Panc1 (cell line): Measurements from ENCODE around the gene TRPM6. TPM values are rescaled to one million over a fixed set of nuclear protein-coding genes. Genes with fewer than 3 reads are reported as not detected.
"Not testable (repeated sequence)": the region's sequence is repeated elsewhere in the genome, so short reads cannot be mapped to it uniquely, and the experiment has no call there.

ENCODE experiments used
- ATAC-seq: fragments of 200-7000 bp; cut with Tn5 transposase; 2 replicates; pipeline ENCODE4 v1.9.1; 2020; ENCODE audit warnings: mild to moderate bottlenecking, moderate library complexity
- BruUV-seq: library from RNA; stranded (reverse); fragments of 400-500 nt; replicated peaks from 2 replicates; lab custom pipeline; 2021; lab: Mats Ljungman, UMichigan
- CTCF ChIA-PET: fragments of 300-600 bp; sonication (Branson Sonifier 250); formaldehyde crosslinking; loops from one replicate; lab custom pipeline; 2022; ENCODE audit warnings: antibody characterized with exemption; lab: Charles Lee
- POLR2A ChIA-PET: fragments of 300-600 bp; sonication (Branson Sonifier 250); formaldehyde crosslinking; loops from one replicate; lab custom pipeline; 2022; ENCODE audit warnings: antibody characterized with exemption; lab: Charles Lee
- DNase-seq: peaks from one replicate; pipeline ENCODE4 v3.0.0-alpha.2; 2010; ENCODE audit warnings: low read depth, low spot score
- H3K27ac ChIP-seq: 2 replicates; pipeline ENCODE4 v1.5.1; 2011; ENCODE audit warnings: mild to moderate bottlenecking, low read length, inconsistent platforms
- H3K27me3 ChIP-seq: fragments of 200-500 bp; sonication (Bioruptor generic); 2 replicates; pipeline ENCODE4 v1.6.0; 2014; ENCODE audit warnings: low read length, inconsistent platforms; ENCODE audit not compliant: control insufficient read depth, insufficient read depth
- H3K36me3 ChIP-seq: fragments of 200-500 bp; sonication (Bioruptor generic); 2 replicates; pipeline ENCODE4 v1.5.1; 2014; ENCODE audit warnings: inconsistent platforms, mild to moderate bottlenecking, low read length, moderate library complexity; ENCODE audit not compliant: control insufficient read depth, insufficient read depth
- H3K4me1 ChIP-seq: 2 replicates; pipeline ENCODE4 v1.5.1; 2011; ENCODE audit warnings: inconsistent platforms, mild to moderate bottlenecking, low read length, moderate library complexity; ENCODE audit not compliant: control insufficient read depth, insufficient read depth
- H3K4me3 ChIP-seq, 2 experiments: 2 replicates each; pipeline ENCODE4 v1.5.1; 2011 to 2012; ENCODE audit warnings: low read depth in 2 of 2, low read length in 2 of 2, mild to moderate bottlenecking in 2 of 2, inconsistent platforms in 1 of 2, moderate library complexity in 1 of 2
- H3K9me3 ChIP-seq: fragments of 200-500 bp; sonication (Bioruptor generic); 2 replicates; pipeline ENCODE4 v1.5.1; 2014; ENCODE audit warnings: low read depth, mild to moderate bottlenecking, inconsistent platforms, low read length, moderate library complexity; ENCODE audit not compliant: control insufficient read depth, insufficient read depth
- CTCF ChIP-seq: fragments of 450-650 bp; IDR thresholded peaks from 2 replicates; pipeline ENCODE4 v1.5.1; 2017; ENCODE audit warnings: mild to moderate bottlenecking
- POLR2AphosphoS5 ChIP-seq: IDR thresholded peaks from 2 replicates; pipeline ENCODE4 v1.6.1; 2012; ENCODE audit warnings: mild to moderate bottlenecking, low read depth, low read length, moderate library complexity
- SIN3A ChIP-seq: IDR thresholded peaks from 2 replicates; pipeline ENCODE4 v1.6.1; 2012; ENCODE audit warnings: low read depth, mild to moderate bottlenecking, low read length, moderate library complexity, borderline replicate concordance; ENCODE audit not compliant: insufficient read depth
- TCF7L2 ChIP-seq: IDR thresholded peaks from 2 replicates; pipeline ENCODE4 v1.6.1; 2011; ENCODE audit warnings: mild to moderate bottlenecking, low read depth, low read length, inconsistent platforms
- in situ Hi-C: cut with HindIII; loops from 2 replicates; pipeline ENCODE4 v1.10.0; 2016; ENCODE audit warnings: low sequenced_read_pairs, low pct_unique_long_range_greater_than_20kb
- intact Hi-C: fragments of 100-400 bp; cut with micrococcal nuclease; formaldehyde crosslinking; loops from one replicate; pipeline ENCODE4 v1.10.0; 2022; ENCODE audit not compliant: unreplicated experiment
- total RNA-seq: library from RNA; stranded (reverse); gene quantifications from one replicate; pipeline ENCODE4 v1.2.1, GENCODE V29; 2021; ENCODE audit not compliant: unreplicated experiment
- TF ChIP-seq, protein P1 (sequence below), 2 experiments: IDR thresholded peaks; 2 replicates each; pipeline ENCODE4 v1.6.1; 2011 to 2012; ENCODE audit warnings: low read depth in 2 of 2, control low read depth in 1 of 2, low read length in 1 of 2, mild to moderate bottlenecking in 1 of 2, moderate library complexity in 1 of 2; ENCODE audit not compliant: insufficient read depth in 1 of 2

TRPM6 gene
- total RNA-seq, 1 experiment from 2014 or later = 0.05 TPM

GRCh38 chr9:74856989-74857388, 30.7 kb downstream of the TRPM6 start:
- no peaks in the 10 kb centered on the region for H3K36me3 ChIP-seq
- TF ChIP-seq, protein P1, sequence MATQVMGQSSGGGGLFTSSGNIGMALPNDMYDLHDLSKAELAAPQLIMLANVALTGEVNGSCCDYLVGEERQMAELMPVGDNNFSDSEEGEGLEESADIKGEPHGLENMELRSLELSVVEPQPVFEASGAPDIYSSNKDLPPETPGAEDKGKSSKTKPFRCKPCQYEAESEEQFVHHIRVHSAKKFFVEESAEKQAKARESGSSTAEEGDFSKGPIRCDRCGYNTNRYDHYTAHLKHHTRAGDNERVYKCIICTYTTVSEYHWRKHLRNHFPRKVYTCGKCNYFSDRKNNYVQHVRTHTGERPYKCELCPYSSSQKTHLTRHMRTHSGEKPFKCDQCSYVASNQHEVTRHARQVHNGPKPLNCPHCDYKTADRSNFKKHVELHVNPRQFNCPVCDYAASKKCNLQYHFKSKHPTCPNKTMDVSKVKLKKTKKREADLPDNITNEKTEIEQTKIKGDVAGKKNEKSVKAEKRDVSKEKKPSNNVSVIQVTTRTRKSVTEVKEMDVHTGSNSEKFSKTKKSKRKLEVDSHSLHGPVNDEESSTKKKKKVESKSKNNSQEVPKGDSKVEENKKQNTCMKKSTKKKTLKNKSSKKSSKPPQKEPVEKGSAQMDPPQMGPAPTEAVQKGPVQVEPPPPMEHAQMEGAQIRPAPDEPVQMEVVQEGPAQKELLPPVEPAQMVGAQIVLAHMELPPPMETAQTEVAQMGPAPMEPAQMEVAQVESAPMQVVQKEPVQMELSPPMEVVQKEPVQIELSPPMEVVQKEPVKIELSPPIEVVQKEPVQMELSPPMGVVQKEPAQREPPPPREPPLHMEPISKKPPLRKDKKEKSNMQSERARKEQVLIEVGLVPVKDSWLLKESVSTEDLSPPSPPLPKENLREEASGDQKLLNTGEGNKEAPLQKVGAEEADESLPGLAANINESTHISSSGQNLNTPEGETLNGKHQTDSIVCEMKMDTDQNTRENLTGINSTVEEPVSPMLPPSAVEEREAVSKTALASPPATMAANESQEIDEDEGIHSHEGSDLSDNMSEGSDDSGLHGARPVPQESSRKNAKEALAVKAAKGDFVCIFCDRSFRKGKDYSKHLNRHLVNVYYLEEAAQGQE (IDR thresholded peaks at IDR 0.05; ENCODE audit: insufficient read depth in 1 of 2, low read depth in 2 of 2, low read length in 1 of 2) = no peak
- TF ChIP-seq CTCF (no peak), POLR2AphosphoS5 (no peak), TCF7L2 (no peak), SIN3A (no peak)
- DNase-seq = no peak
- no peak overlapping the region for H3K4me3 ChIP-seq
- H3K27me3 ChIP-seq = no peaks in the 10 kb centered on the region
- no TSS peak for BruUV-seq
- intact Hi-C loops (no loop called here), in situ Hi-C loops (no loop called here)
- H3K27ac ChIP-seq = no peak overlapping the region
- no peaks in the 10 kb centered on the region for H3K9me3 ChIP-seq
- POLR2A ChIA-PET = no interaction called here
- no peaks in the 10 kb centered on the region for H3K4me1 ChIP-seq
- CTCF ChIA-PET = no interaction called here
- ATAC-seq = no peak

DNA sequence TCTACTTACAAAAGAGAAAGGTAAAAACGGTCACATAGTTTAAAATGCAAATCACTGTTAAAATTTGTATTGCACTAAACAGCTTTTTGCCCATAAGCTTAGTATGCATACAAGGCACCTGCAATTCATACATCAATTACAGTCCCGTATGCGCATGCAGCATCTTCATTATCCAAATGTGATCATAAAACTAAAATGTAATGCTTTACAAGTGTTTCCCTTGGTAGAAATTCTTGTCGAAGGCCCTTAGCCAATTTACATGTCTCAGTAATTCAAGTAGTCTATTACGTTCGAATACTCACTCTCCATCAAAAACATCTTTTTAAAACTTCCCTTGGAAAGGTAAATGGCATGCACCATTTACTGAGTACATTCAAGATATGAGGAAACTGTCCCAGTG, 32.6 kb downstream of the TRPM6 start:
- Histone ChIP-seq H3K4me3 (no peak overlapping the region), H3K9me3 (no peaks in the 10 kb centered on the region), H3K27me3 (no peaks in the 10 kb centered on the region), H3K4me1 (no peaks in the 10 kb centered on the region), H3K27ac (no peak overlapping the region), H3K36me3 (no peaks in the 10 kb centered on the region)
- DNase-seq (no peak), ATAC-seq (no peak)
- no TSS peak for BruUV-seq
- ChIA-PET POLR2A (no interaction called here), CTCF (no interaction called here)
- intact Hi-C loops = no loop called here
- in situ Hi-C loops = no loop called here
- no peak for TF ChIP-seq POLR2AphosphoS5
- TF ChIP-seq, protein P1 (IDR thresholded peaks at IDR 0.05; ENCODE audit: insufficient read depth in 1 of 2, low read depth in 2 of 2, low read length in 1 of 2) = no peak
- no peak for TF ChIP-seq TCF7L2
- no peak for TF ChIP-seq CTCF
- TF ChIP-seq SIN3A = no peak

- H3K36me3 ChIP-seq, DNase-seq, CTCF ChIA-PET, in situ Hi-C loops, H3K4me3 ChIP-seq, BruUV-seq, H3K4me1 ChIP-seq, POLR2A ChIA-PET, ATAC-seq, intact Hi-C loops, H3K27me3 ChIP-seq, H3K27ac ChIP-seq, H3K9me3 ChIP-seq: not testable (repeated sequence)
Observed at GRCh38 chr9:74853024-74853423, 34.7 kb downstream of the TRPM6 start.
